WTC11 (cell line): ENCODE measurements around the gene OR5AC2. TPM values are rescaled to one million over a fixed set of nuclear protein-coding genes. Genes with fewer than 3 reads are reported as not detected.

Experiments
- ATAC-seq: fragments of 200-7000 bp; cut with Tn5 transposase; 2 replicates; pipeline ENCODE4 v1.10.0; 2021; ENCODE audit warnings: mild to moderate bottlenecking, moderate library complexity
- Bru-seq: library from RNA; stranded (reverse); fragments of 400-500 nt; gene quantifications from one replicate; lab custom pipeline; 2021; lab: Mats Ljungman, UMichigan
- CTCF ChIA-PET: fragments of 300-600 bp; sonication (Branson Sonifier 250); formaldehyde crosslinking; loops from one replicate; lab custom pipeline; 2021; ENCODE audit warnings: antibody characterized with exemption; lab: Charles Lee
- POLR2A ChIA-PET: fragments of 350-600 bp; sonication (Branson Sonifier 250); formaldehyde crosslinking; loops from one replicate; lab custom pipeline; 2021; ENCODE audit warnings: antibody characterized with exemption; lab: Charles Lee
- DNase-seq: peaks from one replicate; pipeline ENCODE4 v3.0.0; 2021; ENCODE audit warnings: low spot score
- H3K27ac Mint-ChIP-seq: 2 replicates; pipeline ENCODE4 v1.8.0; 2021; ENCODE audit warnings: mixed read lengths
- H3K27me3 Mint-ChIP-seq: 2 replicates; pipeline ENCODE4 v1.8.0; 2021; ENCODE audit warnings: low read depth, mild to moderate bottlenecking, moderate library complexity, mixed read lengths
- H3K36me3 Mint-ChIP-seq: 2 replicates; pipeline ENCODE4 v1.8.0; 2021; ENCODE audit warnings: mixed read lengths
- H3K4me1 Mint-ChIP-seq: 2 replicates; pipeline ENCODE4 v1.8.0; 2022; ENCODE audit warnings: mixed read lengths
- H3K4me3 Mint-ChIP-seq: 2 replicates; pipeline ENCODE4 v1.8.0; 2021; ENCODE audit warnings: mild to moderate bottlenecking, moderate library complexity, mixed read lengths
- H3K9me3 Mint-ChIP-seq: 2 replicates; pipeline ENCODE4 v1.8.0; 2021; ENCODE audit warnings: mixed read lengths
- CBFB ChIP-seq: sonication (generic); formaldehyde crosslinking; IDR thresholded peaks from 2 replicates; pipeline ENCODE4 v1.8.1; 2022; ENCODE audit warnings: mild to moderate bottlenecking, low read depth, missing genetic modification reagents
- CREM ChIP-seq: sonication (generic); formaldehyde crosslinking; IDR thresholded peaks from 2 replicates; pipeline ENCODE4 v1.8.1; 2022; ENCODE audit warnings: mild to moderate bottlenecking, missing genetic modification reagents, moderate library complexity
- ERG ChIP-seq: fragments of 250-450 bp; sonication (Bioruptor Pico); IDR thresholded peaks from 2 replicates; pipeline ENCODE4 v1.8.0; 2021; ENCODE audit warnings: mild to moderate bottlenecking
- GRHL2 ChIP-seq: fragments of 250-450 bp; sonication (Bioruptor Pico); IDR thresholded peaks from 2 replicates; pipeline ENCODE4 v1.8.0; 2022; ENCODE audit warnings: mild to moderate bottlenecking, moderate library complexity; ENCODE audit not compliant: insufficient replicate concordance, severe bottlenecking
- JAZF1 ChIP-seq: fragments of 250-450 bp; sonication (Bioruptor Pico); IDR thresholded peaks from 2 replicates; pipeline ENCODE4 v1.9.0; 2021; ENCODE audit warnings: moderate library complexity, mild to moderate bottlenecking, inconsistent platforms
- JUN ChIP-seq: sonication (generic); formaldehyde crosslinking; IDR thresholded peaks from 2 replicates; pipeline ENCODE4 v1.8.0; 2023; ENCODE audit warnings: mild to moderate bottlenecking, missing genetic modification reagents
- NFATC4 ChIP-seq: fragments of 250-450 bp; sonication (Bioruptor Pico); IDR thresholded peaks from 2 replicates; pipeline ENCODE4 v1.9.0; 2021; ENCODE audit warnings: mild to moderate bottlenecking
- NFE2L1 ChIP-seq: sonication (generic); formaldehyde crosslinking; IDR thresholded peaks from 2 replicates; pipeline ENCODE4 v1.8.1; 2023; ENCODE audit warnings: missing genetic modification reagents
- NR2C2 ChIP-seq: sonication (generic); formaldehyde crosslinking; IDR thresholded peaks from 2 replicates; pipeline ENCODE4 v1.8.0; 2022; ENCODE audit warnings: mild to moderate bottlenecking, missing genetic modification reagents
- PRRX2 ChIP-seq: fragments of 250-450 bp; sonication (Bioruptor Pico); IDR thresholded peaks from 2 replicates; pipeline ENCODE4 v1.8.0; 2021; ENCODE audit warnings: mild to moderate bottlenecking
- RORB ChIP-seq: fragments of 250-450 bp; sonication (Bioruptor Pico); IDR thresholded peaks from 2 replicates; pipeline ENCODE4 v1.9.0; 2021; ENCODE audit warnings: mild to moderate bottlenecking
- TCF7 ChIP-seq: sonication (generic); formaldehyde crosslinking; IDR thresholded peaks from 2 replicates; pipeline ENCODE4 v1.8.0; 2022; ENCODE audit warnings: mild to moderate bottlenecking, low read depth, missing genetic modification reagents, moderate library complexity
- USF2 ChIP-seq: sonication (generic); formaldehyde crosslinking; IDR thresholded peaks from 2 replicates; pipeline ENCODE4 v1.8.1; 2023; ENCODE audit warnings: mild to moderate bottlenecking, missing genetic modification reagents, moderate library complexity
- ZBTB43 ChIP-seq: sonication (generic); formaldehyde crosslinking; IDR thresholded peaks from 2 replicates; pipeline ENCODE4 v1.8.1; 2023; ENCODE audit warnings: mild to moderate bottlenecking, missing genetic modification reagents
- ZNF121 ChIP-seq: sonication (generic); formaldehyde crosslinking; IDR thresholded peaks from 2 replicates; pipeline ENCODE4 v1.8.0; 2023; ENCODE audit warnings: missing genetic modification reagents
- ZNF281 ChIP-seq: sonication (generic); formaldehyde crosslinking; IDR thresholded peaks from 2 replicates; pipeline ENCODE4 v1.8.0; 2023; ENCODE audit warnings: mild to moderate bottlenecking, missing genetic modification reagents
- ZNF425 ChIP-seq: fragments of 250-450 bp; sonication (Bioruptor Pico); conservative IDR thresholded peaks from 2 replicates; pipeline ENCODE4 v1.9.0; 2021; ENCODE audit warnings: mild to moderate bottlenecking
- ZNF532 ChIP-seq: fragments of 250-450 bp; sonication (Bioruptor Pico); IDR thresholded peaks from 2 replicates; pipeline ENCODE4 v1.9.0; 2021; ENCODE audit warnings: mild to moderate bottlenecking, borderline replicate concordance
- long read RNA-seq, 3 experiments: library from RNA in 1 of 3; library from capped mRNA in 1 of 3; library from polyadenylated mRNA in 1 of 3; unstranded in 2 of 3; stranded (forward) in 1 of 3; transcript quantifications; one replicate each; pipeline ENCODE4 v2.0.0, GENCODE V29; 2021
- total RNA-seq: library from RNA; stranded (reverse); gene quantifications from 3 replicates; pipeline ENCODE4 v1.2.3, GENCODE V29; 2021

The OR5AC2 gene
- not detected in 3 replicates for total RNA-seq
- Bru-seq, nascent RNA, result not detected
- long read RNA-seq, experiment 1, result 0 reads
- long read RNA-seq, experiment 2, result 0 reads
- long read RNA-seq, experiment 3, result 0 reads

GRCh38 chr3:98086873-98087272 lies at the start of gene OR5AC2:
TSS of gene OR5AC2 (plus strand) at chr3:98087173. CDS start at chr3:98087173, 0 bp downstream.
- H3K4me3 Mint-ChIP-seq, result no peak within 1 kb of the TSS
- ChIA-PET CTCF (no interaction called here), POLR2A (no interaction called here)
- ATAC-seq, result no peak
- no peak within 1 kb of the TSS for H3K27ac Mint-ChIP-seq
- no peaks in the 10 kb centered on the region for H3K27me3 Mint-ChIP-seq
- H3K9me3 Mint-ChIP-seq, result peaks cover 29% of the 10 kb centered on the region
- H3K4me1 Mint-ChIP-seq, result no peaks in the 10 kb centered on the region
- peaks cover 7% of the 10 kb centered on the region for H3K36me3 Mint-ChIP-seq
- no peak for TF ChIP-seq ERG
- no peak for TF ChIP-seq USF2 (CRISPR knock-in tag)
- no peak for TF ChIP-seq ZNF425 (CRISPR knock-in tag)
- TF ChIP-seq JAZF1 (CRISPR knock-in tag), result no peak
- TF ChIP-seq NFE2L1 (CRISPR knock-in tag), result no peak
- TF ChIP-seq ZNF121 (CRISPR knock-in tag), result no peak
- no peak for TF ChIP-seq PRRX2
- no peak for TF ChIP-seq CREM (CRISPR knock-in tag)
- no peak for TF ChIP-seq CBFB (CRISPR knock-in tag)
- no peak for TF ChIP-seq NR2C2
- no peak for TF ChIP-seq RORB (CRISPR knock-in tag)
- no peak for TF ChIP-seq NFATC4 (CRISPR knock-in tag)
- TF ChIP-seq, all 79 proteins: peak for 0
- DNase-seq, result no peak

- POLR2A ChIA-PET, result no interaction called here
- CTCF ChIA-PET, result interaction anchor here (1.3 to 4.4 kb wide), 5 partner anchors 15 to 305 kb away, joined by 6 to 41 read pairs (median 11); no protein-coding TSS in a partner anchor
- H3K36me3 Mint-ChIP-seq, result peaks cover 11% of the 10 kb centered on the region
- H3K4me1 Mint-ChIP-seq, result peaks cover 7% of the 10 kb centered on the region; the same call in 1 of the 2 replicates
- TF ChIP-seq ZNF532 (CRISPR knock-in tag), result no peak
- TF ChIP-seq GRHL2 (CRISPR knock-in tag), result no peak
- TF ChIP-seq, all 79 proteins: peak for 0
- Mint-ChIP-seq H3K27ac (no peak overlapping the region), H3K4me3 (no peak overlapping the region), H3K9me3 (peaks cover 26% of the 10 kb centered on the region), H3K27me3 (no peaks in the 10 kb centered on the region)
- DNase-seq, result no peak
- no peak for ATAC-seq
Measured at GRCh38 chr3:98038286-98038685, 48.7 kb upstream of the OR5AC2 start.

GRCh38 chr3:98038876-98039275 lies 48.1 kb upstream of the OR5AC2 start:
- no peak overlapping the region for H3K27ac Mint-ChIP-seq
- no peak for ATAC-seq
- POLR2A ChIA-PET, result no interaction called here
- H3K4me3 Mint-ChIP-seq, result peak overlapping the region; percentile 92
- peaks cover 28% of the 10 kb centered on the region for H3K9me3 Mint-ChIP-seq
- DNase-seq, result no peak
- CTCF ChIA-PET, result interaction anchor here (1.3 to 4.4 kb wide), 8 partner anchors 16 to 305 kb away, joined by 4 to 41 read pairs (median 6); no protein-coding TSS in a partner anchor
- H3K4me1 Mint-ChIP-seq, result peaks cover 7% of the 10 kb centered on the region; the same call in 1 of the 2 replicates
- H3K27me3 Mint-ChIP-seq, result no peaks in the 10 kb centered on the region
- H3K36me3 Mint-ChIP-seq, result peaks cover 11% of the 10 kb centered on the region
- no peak for TF ChIP-seq ZNF281 (CRISPR knock-in tag)
- TF ChIP-seq JUN (CRISPR knock-in tag), result no peak
- TF ChIP-seq ZBTB43 (CRISPR knock-in tag), result no peak
- no peak for TF ChIP-seq TCF7 (CRISPR knock-in tag)
